DMS79 (cell line): Measurements from ENCODE around the gene TMEM30B.
"Not testable (repeated sequence)": the region's sequence is repeated elsewhere in the genome, so short reads cannot be mapped to it uniquely, and the experiment has no call there.

Source experiments
- DNase-seq: peaks from one replicate; lab custom pipeline; 2025; lab: John Stamatoyannopoulos, UW

Gene TMEM30B

GRCh38 chr14:61266436-61266835 lies 14.7 kb downstream of the TMEM30B start:
- no peak for DNase-seq

DNA sequence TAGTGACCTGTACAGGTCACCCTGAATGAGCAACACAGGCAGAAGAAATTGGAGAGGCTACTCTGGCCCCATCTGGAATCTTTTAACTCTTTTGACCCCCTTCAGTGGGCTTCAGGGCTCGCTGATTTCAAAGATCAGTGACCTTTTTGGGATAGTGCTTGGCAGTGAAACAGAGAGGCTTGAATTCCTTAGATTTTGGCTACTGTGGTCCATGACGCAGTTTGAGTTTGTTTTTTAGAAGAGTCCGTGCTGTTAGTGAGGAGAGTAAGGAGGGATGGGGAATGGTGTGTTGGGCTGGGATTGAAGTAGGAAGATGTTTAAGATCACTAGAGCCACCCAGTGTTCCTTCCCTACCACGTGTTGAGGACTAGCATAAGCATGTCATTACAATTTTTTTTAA lies 16.5 kb downstream of the TMEM30B start:
- DNase-seq, result no peak

- DNase-seq, result no peak
These were observed 17.0 kb downstream of the TMEM30B start for GRCh38 chr14:61264010-61264571.

DNA sequence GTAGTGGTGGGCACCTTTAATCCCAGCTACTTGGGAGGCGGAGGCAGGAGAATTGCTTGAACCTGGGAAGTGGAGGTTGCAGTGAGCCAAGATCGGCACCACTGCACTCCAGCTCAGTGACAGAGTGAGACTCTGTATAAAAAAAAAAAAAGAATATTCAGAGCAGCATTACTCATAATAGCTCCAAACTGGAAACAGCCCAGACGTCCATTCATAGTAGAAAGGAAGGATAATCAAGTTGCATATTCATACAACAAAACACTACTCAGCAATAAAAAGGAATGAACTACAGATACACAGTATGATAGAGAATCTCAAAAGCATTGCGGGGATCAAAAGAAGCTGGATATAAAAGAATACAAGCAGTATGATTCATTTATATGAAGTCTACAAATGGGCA lies 19.1 kb downstream of the TMEM30B start:
- DNase-seq, result no peak

DNA sequence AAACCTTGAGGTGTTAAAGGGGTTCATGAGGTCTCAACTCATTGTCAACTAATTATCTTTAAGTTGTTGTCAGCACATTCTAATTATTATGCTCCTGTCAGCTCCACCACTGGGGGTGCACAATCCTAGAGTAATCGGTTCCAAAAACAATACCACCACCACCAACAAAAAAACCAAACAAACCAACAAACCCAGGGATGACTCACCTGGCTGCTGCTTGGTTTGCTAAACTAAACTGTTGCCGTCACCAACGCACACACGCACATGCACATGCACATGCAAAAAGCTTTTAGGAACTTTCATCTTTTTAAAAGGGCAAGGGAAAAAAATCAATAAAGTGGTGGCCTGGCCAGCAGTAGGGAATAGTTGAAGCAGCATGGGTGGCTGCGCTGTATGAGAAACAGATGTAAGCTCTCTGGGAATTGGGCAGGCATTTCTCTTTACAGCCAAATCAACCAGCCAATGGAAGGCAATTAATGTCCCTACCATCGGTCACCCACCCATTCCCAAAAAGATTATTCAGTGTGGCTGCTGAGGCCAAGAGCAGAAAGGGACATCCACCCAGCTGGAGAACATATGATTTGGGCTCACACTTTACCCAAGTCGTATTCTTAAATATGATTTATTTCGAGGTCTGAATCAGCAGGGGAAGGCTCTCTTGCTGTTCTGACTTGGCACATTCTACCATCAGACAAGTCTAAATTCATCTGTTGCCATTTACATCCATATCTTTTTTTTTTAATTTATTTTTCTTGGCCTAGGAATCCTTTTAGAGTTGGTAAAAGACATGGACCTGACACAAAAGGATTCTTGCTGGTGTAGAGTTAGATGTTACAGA lies 20.0 kb downstream of the TMEM30B start:
- no peak for DNase-seq

- DNase-seq, result no peak
These were observed 22.2 kb downstream of the TMEM30B start for GRCh38 chr14:61258985-61259384.

GRCh38 chr14:61257469-61258057 lies 23.6 kb downstream of the TMEM30B start:
- DNase-seq, result peak; percentile 91

DNA sequence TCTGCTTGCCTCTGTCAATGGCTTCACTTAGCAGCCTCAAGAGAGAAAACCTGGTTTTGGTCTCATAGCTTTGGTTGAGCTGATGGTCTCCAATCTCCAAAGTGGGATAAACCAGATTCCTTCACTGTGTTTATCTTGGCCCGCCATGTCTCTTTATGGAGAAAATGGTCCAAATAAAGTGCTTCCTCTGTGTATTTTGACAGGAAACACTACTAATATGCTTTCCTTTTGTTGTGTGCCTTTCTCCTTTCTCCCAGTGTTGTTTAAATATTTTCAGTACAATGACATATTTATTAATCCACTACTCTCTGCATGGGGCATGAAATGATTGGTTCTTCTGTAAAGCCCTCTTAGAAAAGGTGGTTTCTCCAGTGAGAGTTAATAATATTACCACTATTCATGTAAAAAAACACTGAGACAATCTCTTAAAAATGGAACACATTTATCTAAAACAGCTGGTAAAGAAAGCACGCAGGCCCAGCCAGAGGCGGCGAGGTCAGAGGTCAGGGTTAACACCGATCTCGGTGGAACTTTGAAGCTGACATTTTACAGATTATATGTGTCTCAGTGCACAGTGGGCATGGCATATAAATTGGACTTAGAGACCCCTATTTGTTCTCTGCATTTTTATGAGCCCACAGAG lies 24.2 kb downstream of the TMEM30B start:
- DNase-seq, result no peak

DNA sequence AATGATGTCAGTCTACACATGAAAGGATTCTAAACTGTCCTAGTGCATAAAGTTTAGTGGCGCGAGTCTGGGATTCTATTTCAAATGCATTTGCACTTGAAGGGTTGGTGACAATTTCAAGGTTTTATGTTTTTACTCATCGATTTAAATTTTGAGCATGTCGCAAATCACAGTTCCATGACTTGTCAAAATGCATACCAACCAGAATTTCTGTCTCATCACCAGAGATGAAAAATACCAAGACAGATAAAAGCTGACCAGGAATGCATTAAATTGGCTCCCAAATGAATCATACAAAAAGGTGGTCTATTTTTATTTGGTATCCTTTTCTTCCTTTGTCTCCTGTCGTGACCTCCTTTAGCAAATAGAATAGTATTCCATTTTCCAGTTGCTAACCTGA lies 25.2 kb downstream of the TMEM30B start:
- DNase-seq, result no peak

- DNase-seq, result no peak
These were observed 26.2 kb downstream of the TMEM30B start for GRCh38 chr14:61254808-61255526.

GRCh38 chr14:61253064-61253738 lies 27.9 kb downstream of the TMEM30B start:
- no peak for DNase-seq

DNA sequence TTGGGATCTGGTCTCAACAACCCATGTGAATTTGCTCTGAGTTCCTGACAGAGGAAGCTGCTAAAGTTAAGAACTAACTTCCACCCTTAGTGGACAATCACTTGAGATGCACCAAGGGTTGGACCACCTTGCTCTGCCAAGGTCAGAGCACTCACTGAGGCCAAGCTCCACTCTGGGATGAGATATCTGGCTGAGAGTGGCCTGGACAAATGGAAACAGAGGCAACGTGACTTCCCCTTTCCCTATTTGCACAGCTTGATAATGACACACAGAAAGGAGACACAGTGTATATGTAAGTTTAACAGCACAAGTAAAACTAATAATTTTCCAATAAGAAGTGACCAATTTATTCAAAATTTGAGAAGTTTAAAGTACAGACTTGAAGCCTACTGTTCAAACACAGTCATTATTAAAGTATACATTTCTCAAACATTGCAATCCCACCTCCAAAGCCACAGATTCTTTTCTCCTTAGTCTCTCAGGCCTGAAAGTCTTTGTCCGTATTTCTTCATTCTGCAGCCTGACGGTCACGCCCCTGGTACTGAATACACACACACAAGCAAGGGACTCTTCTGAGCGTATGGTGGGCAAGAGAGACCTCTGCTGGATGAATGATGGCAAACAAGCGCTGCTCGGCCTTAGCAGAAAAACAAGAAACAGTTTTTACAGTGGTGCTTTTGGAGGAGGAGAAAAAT lies 28.6 kb downstream of the TMEM30B start:
- peak; percentile 93 for DNase-seq

DNA sequence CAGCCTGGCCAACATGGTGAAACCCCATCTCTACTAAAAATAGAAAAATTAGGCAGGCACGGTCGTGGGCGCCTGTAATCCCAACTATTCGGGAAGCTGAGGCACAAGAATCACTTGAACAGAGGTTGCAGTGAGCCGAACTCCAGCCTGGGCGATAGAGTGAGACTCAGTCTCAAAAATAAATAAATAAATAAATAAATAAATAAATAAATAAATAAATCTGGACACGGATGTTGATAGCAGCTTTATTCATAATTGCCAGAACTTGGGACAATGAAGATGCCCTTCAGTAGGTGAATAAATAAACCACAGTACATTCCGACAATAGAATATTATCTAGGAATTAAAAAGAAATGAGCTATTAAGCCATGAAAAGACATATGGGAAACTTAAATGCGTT lies 31.1 kb downstream of the TMEM30B start:
- no peak for DNase-seq

DNA sequence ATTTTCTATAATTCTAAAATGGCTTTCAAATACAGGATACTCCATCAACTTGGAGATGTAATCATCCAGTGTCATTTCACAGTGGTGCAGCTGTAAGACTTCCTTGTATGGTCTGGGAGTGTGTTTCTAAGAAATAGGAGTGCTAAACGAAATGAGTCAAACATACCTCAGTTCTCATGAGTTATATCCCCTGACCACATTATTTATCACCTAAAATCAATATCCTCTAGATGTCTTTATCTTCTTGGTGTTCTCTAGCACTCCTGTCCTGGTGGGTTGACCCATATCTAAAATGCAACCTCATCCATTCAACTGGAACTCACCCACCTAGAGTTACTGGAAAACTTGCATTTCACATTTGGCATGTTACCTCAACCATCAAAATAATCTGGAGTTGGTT lies 33.2 kb downstream of the TMEM30B start:
- DNase-seq, result no peak

GRCh38 chr14:61246721-61247120 lies 34.4 kb downstream of the TMEM30B start:
- DNase-seq, result no peak

DNA sequence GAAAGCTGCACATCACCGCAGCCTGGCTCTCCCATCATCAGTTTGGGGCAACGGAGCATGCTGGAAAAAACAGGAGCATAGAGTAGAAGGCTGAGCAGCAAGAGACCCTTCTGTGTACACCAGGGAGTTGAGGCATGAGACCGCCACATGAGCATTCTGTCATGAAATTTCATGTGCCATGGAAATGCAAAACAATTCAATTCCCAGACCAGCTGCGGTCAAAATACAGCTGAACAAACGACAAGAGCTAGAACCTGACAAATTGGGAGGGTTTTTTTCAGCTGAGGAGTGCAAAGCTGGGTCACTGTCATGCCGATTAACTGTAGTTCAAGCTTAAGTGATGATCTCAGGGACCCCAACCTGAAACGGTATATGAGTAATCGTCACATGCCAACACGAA lies 37.1 kb downstream of the TMEM30B start:
- peak; percentile 80 for DNase-seq

DNA sequence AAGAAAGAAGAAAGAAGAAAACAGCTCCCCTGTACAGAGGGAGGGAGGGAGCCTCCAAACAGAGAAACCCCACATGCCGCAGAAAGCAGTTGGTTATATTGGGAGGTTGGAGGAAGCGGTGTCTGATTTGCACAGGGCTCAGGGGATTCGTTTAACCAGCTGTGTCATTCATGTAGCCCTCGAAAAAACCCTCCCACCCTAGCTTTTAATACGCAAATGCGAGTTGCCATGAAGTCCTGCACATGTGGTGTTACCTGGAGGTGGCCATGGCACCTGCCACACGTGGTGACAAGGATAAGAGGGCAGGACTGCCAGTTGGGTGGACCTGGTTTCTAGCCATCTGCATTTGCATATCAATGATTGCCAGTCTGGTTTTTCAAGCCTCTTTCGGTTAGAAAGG lies 40.9 kb downstream of the TMEM30B start:
- DNase-seq, result no peak

DNA sequence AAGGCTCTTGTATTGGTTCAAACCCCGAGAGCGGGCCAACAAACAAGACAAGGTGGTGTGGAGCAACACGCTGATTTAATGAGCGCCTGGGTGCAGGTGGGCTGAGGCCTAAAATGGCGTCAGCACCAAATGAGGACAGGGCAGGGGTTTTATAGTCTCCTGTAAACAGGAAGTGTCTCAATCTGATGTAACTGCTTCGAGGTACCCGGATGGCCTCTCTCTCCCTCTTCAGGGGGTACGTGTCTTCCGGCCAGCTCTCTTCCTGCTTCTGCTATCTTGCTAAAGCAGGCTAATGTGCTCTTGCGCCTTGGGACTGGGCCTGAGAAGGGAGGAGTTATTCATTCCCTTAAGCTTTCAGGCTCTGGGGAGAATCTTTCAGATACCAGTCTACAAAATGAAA lies 41.9 kb downstream of the TMEM30B start:
- not testable (repeated sequence) for DNase-seq

DNA sequence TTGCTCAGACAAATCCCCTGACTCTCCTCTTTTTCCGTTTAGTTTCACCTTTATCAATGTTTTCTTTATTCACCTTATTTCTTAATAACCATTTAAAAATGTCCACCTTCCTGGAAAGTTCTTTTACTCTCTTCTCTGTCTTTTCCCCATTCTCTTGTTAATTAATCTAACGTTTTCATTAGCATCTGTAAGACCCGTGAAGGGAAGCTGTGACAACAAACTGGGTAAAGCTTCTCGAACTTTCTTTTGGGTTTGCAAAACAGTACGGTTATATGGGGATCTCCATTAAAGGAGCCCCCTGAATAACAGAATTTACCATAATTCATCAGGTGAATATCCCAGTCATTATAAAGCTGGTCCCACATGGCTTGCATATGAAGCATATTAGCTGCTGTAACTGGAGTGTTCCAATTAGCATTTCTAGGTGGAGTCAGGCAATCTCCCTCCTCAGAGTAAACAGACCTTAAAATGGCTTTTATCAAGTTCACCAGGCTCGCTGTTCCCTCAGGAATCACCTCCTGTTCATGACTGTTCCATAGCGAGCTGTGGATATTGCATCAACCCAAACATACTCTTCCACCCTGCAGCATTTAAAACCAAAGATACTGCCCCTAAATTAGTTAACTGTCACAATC lies 42.4 kb downstream of the TMEM30B start:
- DNase-seq, result no peak

DNA sequence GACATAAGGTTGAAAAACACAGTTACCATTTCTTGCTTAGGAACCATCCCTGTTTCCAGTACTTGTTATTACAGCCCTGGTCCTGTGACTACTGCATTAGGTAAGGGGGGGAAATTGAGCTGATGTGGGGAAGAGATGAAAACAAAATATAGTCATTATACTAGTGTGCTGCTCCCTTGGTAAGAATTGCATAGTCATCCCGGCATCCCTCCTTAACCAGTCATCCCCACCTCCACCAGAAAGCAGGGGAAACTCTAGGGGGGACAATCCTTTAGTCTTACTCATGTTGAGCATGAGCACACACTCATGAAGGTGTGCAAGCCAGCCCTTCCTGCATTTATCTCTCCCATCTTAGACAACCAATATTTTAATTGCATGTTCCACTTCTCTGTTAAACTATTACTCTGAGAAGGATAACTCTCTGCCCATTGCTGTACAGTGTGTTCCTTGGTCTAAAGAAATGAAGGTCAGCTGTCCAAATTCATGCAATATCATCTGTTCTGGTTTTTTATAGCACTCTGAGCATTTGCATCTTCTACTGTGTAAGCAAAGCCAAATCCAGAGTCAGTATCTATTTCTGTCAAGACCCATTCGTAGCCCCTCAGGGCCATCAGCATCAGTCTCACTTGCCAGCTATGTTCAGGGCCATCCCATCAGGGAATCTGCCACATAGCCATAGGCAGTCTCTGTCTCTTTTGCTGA lies 46.8 kb downstream of the TMEM30B start:
- no peak for DNase-seq
